GM13976 (cell line): ENCODE data around the gene PROCA1.
A peak's percentile ranks its signal among the peaks of the same experiment; 100 is the strongest.

Experiments
- DNase-seq: peaks from one replicate; pipeline ENCODE4 v3.0.0; 2012; ENCODE audit warnings: low spot score
- in situ Hi-C: fragments of 300-500 bp; cut with MboI; formaldehyde crosslinking; loops from one replicate; pipeline ENCODE4 v1.12.0; 2022; ENCODE audit warnings: low sequenced_read_pairs, mixed read lengths, inconsistent platforms; ENCODE audit not compliant: unreplicated experiment
- TF ChIP-seq, protein P1 (sequence below): IDR thresholded peaks from 2 replicates; pipeline ENCODE4 v1.5.1; 2012; ENCODE audit warnings: borderline replicate concordance, mild to moderate bottlenecking; ENCODE audit not compliant: insufficient read depth; ENCODE audit errors: extremely low read depth, missing control alignments, control extremely low read depth

Gene PROCA1, protein sequence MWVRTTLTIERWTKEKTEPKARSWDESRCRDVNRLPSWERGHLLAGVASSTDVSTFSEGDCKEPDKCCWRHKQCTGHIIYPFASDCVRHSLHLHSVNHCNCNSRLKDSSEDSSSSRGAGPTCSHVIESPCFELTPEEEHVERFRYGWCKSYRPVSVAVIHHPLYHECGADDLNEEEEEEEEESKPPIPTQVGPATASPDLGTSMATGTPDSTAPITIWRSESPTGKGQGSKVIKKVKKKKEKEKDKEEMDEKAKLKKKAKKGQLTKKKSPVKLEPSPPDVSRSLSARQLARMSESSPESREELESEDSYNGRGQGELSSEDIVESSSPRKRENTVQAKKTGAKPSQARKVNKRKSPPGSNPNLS

DNA sequence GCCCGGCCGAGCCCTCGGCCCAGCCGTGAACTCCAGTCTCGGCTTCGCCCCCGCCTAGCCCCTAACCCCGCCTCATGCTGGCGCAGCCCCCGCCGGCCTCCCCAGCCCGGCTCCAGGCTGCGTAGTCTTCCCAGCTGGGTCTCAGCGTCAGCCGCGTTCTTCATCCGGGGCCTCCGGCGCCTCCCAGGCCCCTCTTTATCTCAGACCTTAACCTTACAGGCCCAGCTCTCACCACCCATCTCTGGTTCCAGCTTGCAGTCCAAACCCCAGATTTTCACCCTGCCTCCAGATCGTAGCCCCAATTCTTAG is at the start of gene PROCA1:
TSS of gene PROCA1 (minus strand) at position 166 of the 309 bp plus-strand sequence. CDS start 228 bp downstream, outside the sequence.
- in situ Hi-C loops, result no loop called here
- peak; percentile 60 for DNase-seq
- TF ChIP-seq, protein P1, sequence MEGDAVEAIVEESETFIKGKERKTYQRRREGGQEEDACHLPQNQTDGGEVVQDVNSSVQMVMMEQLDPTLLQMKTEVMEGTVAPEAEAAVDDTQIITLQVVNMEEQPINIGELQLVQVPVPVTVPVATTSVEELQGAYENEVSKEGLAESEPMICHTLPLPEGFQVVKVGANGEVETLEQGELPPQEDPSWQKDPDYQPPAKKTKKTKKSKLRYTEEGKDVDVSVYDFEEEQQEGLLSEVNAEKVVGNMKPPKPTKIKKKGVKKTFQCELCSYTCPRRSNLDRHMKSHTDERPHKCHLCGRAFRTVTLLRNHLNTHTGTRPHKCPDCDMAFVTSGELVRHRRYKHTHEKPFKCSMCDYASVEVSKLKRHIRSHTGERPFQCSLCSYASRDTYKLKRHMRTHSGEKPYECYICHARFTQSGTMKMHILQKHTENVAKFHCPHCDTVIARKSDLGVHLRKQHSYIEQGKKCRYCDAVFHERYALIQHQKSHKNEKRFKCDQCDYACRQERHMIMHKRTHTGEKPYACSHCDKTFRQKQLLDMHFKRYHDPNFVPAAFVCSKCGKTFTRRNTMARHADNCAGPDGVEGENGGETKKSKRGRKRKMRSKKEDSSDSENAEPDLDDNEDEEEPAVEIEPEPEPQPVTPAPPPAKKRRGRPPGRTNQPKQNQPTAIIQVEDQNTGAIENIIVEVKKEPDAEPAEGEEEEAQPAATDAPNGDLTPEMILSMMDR, result no peak

DNA sequence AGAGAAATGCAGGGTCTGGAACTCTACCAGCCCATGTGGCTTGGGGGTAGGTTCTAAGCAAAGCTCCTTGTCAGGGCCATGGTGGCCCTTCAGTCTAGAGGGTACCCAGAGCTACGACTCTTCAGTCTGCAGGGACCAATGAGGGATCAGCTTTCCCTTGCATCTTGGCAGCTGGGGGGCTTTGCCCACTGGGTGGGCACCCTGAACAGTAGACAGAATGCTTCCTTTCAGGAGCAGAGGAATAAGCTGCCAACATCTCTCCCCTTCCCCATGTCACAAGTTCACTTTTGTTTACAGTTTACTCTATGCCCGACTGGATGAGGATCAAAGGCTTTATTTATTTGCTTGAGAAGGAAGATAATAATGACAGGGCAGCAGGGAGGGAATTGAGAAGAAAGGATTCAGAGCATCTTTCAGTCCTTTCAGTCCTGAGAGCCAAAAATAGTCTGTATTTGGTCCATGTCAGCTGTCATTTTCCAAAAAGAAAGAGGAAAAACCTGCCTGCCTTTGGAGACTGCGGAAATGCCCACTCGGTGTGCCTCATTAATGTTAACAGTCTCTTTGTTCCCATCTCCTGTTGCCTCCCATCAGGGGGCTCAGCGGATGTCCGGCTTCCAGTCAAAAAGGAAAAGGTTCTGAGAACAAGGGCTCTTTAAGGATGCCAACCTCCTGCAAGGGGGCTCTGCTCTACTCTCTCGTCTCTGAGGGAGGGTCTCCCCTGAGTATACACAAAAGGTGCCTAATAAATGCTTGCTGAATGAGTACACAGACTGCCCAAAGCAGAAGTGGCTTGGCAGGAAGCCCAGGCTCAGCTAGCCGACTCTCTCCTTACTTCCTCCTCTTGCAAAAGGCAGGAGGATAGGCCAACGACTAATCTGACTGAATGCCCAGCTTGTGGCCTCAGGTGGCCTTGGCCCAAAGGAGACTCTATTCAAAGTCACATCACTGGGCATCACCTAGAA is 49.2 kb upstream of the PROCA1 start:
- DNase-seq, result no peak
- in situ Hi-C loops, result no loop called here
- TF ChIP-seq, protein P1, result no peak

DNA sequence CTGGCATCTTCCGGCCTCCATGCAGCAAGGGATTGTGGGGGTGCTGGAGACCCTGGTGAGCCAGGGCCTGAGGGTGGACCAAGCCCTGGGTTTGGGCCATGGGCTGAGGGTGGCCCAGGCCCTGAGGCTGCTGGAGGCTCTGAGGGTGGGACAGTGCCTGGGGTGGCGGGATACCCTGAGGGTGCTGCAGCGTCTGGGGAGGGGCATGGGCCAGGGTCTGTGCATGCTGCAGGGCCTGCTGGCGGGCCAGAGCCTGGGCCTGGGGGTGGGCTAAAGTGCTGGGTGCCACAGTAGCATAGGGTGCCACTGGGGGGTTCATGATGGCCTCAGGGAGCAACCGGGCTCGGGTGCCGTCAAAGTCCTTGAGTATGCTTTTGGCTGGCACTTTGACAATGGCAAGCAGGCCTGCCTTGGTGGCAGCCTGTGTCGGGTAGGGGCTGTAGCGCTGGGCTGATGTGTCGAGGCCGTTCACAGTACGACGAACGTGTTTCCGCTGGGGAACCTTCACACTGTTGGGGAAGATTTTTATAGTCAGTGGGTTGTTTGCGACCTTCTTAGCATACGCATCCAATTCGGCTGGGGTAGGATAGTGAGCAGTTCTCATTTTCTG is 47.7 kb upstream of the PROCA1 start:
- DNase-seq, result no peak
- TF ChIP-seq, protein P1, result no peak
- in situ Hi-C loops, result no loop called here

DNA sequence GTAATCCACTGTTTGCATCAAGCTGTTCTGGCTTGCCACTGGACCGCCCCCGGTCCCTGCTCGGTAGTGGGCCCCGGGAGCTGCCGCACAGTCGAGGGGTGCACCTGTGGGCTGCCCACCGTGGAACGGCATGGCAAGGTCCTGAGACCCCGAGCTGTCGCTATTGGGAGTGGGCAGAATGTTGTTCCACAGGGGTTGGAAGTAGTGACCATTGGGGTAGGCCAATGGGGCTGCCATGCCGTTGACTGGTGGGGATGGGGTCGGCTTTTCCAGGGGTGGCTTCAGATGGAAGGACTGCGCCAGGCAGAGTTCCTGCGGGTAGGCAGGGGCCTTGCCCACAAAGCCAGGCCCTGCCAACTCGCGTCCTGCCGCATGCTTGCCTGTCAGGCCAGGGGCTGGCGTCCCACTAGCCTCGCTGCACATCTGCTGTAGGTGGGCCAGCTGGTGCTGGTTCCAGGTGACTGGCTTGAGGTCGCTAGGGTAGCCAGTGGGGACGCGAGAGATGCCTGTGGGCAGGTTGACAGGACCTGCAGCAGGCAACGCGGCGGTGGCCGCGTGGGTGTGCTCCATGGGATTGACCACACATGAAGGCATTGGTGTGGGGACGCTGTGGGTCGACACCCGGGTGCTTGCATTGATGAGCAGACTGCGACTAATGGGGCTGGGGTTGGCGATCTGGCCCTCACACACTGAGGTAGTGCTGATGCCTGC is 46.9 kb upstream of the PROCA1 start:
- in situ Hi-C loops, result no loop called here
- no peak for DNase-seq
- TF ChIP-seq, protein P1, result no peak

DNA sequence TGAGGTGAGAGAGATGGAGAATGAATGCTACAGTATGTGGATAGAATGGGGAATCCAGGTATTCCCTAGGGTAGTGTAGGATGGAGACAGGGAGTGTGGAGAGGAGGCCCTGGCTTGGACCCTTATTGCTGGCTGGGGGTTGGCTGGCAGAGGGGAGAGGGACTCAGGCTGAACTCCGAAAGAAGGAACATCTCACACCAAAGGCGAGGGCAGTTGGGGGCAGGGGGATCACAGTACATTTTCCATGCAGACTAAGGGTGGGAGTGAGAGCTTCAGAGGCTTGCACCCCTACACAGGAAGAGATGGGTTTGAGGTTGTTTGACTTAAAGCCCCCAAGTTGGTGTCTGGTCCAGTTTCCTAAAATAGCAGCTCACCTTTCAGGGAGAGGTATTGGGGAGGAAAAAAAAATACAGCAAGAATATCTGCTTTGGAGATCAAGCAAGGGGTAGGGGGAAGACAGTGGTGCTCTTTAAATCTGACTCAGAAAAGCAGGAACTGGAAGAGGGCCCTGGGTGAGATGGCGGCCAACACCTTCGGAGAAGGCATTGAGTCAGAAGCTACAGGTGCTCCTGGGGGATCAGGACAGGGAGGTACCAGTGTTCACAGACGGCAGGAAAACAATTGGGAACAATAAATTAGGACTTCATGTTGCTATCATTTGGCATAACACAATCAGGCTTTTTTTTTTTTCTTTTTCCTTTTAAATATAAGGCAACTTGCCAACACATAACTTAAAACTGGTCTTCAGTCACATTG is 44.5 kb upstream of the PROCA1 start:
- TF ChIP-seq, protein P1, result no peak
- DNase-seq, result no peak
- in situ Hi-C loops, result no loop called here
